Measurements from ENCODE around the gene CERS5. TPM values are rescaled to one million over a fixed set of nuclear protein-coding genes. Genes with fewer than 3 reads are reported as not detected.
A peak's percentile ranks its signal among the peaks of the same experiment; 100 is the strongest.

The CERS5 gene
- total RNA-seq (2014; rRNA removed; shearing (Covaris generic)), result 51.0 and 56.0 TPM in 2 replicates

- in situ Hi-C loops (cut with HindIII; ENCODE audit: low sequenced_read_pairs), result no loop called here
These were observed at the start of gene CERS5 for GRCh38 chr12:50167049-50167828. TSS of gene CERS5 (minus strand) at chr12:50167369. CDS start at chr12:50167297, 72 bp downstream.

GRCh38 chr12:50215033-50215432, 47.9 kb upstream of the CERS5 start:
- in situ Hi-C loops (cut with HindIII; ENCODE audit: low sequenced_read_pairs), result no loop called here
- no peak for DNase-seq (ENCODE audit: low spot score)

More at GRCh38 chr12:50167049-50167828, at the start of gene CERS5:
- DNase-seq (ENCODE audit: low spot score), result peak; percentile 96

GRCh38 chr12:50214018-50214417, 46.8 kb upstream of the CERS5 start:
- no peak for DNase-seq (ENCODE audit: low spot score)
- in situ Hi-C loops (cut with HindIII; ENCODE audit: low sequenced_read_pairs), result no loop called here

- in situ Hi-C loops (cut with HindIII; ENCODE audit: low sequenced_read_pairs), result no loop called here
- DNase-seq (ENCODE audit: low spot score), result no peak
These were observed 46.3 kb upstream of the CERS5 start for GRCh38 chr12:50213439-50213838.

GRCh38 chr12:50212071-50212467, 44.9 kb upstream of the CERS5 start:
- in situ Hi-C loops (cut with HindIII; ENCODE audit: low sequenced_read_pairs), result no loop called here
- DNase-seq (ENCODE audit: low spot score), result no peak

- in situ Hi-C loops (cut with HindIII; ENCODE audit: low sequenced_read_pairs), result no loop called here
These were observed 44.4 kb upstream of the CERS5 start for GRCh38 chr12:50211392-50212070.

GRCh38 chr12:50207424-50207823, 40.3 kb upstream of the CERS5 start:
- DNase-seq (ENCODE audit: low spot score), result no peak
- in situ Hi-C loops (cut with HindIII; ENCODE audit: low sequenced_read_pairs), result no loop called here

More at GRCh38 chr12:50211392-50212070, 44.4 kb upstream of the CERS5 start:
- DNase-seq (ENCODE audit: low spot score), result no peak

- DNase-seq (ENCODE audit: low spot score), result no peak
- in situ Hi-C loops (cut with HindIII; ENCODE audit: low sequenced_read_pairs), result no loop called here
These were observed 38.5 kb upstream of the CERS5 start for GRCh38 chr12:50205648-50206047.

- DNase-seq (ENCODE audit: low spot score), result no peak
- in situ Hi-C loops (cut with HindIII; ENCODE audit: low sequenced_read_pairs), result no loop called here
These were observed 36.5 kb upstream of the CERS5 start for GRCh38 chr12:50203691-50204090.

GRCh38 chr12:50201987-50202521, 34.9 kb upstream of the CERS5 start:
- no peak for DNase-seq (ENCODE audit: low spot score)
- in situ Hi-C loops (cut with HindIII; ENCODE audit: low sequenced_read_pairs), result no loop called here

- in situ Hi-C loops (cut with HindIII; ENCODE audit: low sequenced_read_pairs), result no loop called here
- DNase-seq (ENCODE audit: low spot score), result peak; percentile 59
These were observed 33.5 kb upstream of the CERS5 start for GRCh38 chr12:50200552-50201273.

- in situ Hi-C loops (cut with HindIII; ENCODE audit: low sequenced_read_pairs), result no loop called here
- DNase-seq (ENCODE audit: low spot score), result no peak
These were observed 31.7 kb upstream of the CERS5 start for GRCh38 chr12:50198829-50199228.

GRCh38 chr12:50197297-50197727, 30.1 kb upstream of the CERS5 start:
- in situ Hi-C loops (cut with HindIII; ENCODE audit: low sequenced_read_pairs), result no loop called here
- DNase-seq (ENCODE audit: low spot score), result no peak

- in situ Hi-C loops (cut with HindIII; ENCODE audit: low sequenced_read_pairs), result no loop called here
These were observed 29.4 kb upstream of the CERS5 start for GRCh38 chr12:50196537-50196936.

GRCh38 chr12:50195832-50196231, 28.7 kb upstream of the CERS5 start:
- in situ Hi-C loops (cut with HindIII; ENCODE audit: low sequenced_read_pairs), result no loop called here

More at GRCh38 chr12:50196537-50196936, 29.4 kb upstream of the CERS5 start:
- DNase-seq (ENCODE audit: low spot score), result no peak

GRCh38 chr12:50192908-50193307, 25.7 kb upstream of the CERS5 start:
- in situ Hi-C loops (cut with HindIII; ENCODE audit: low sequenced_read_pairs), result no loop called here
- no peak for DNase-seq (ENCODE audit: low spot score)

More at GRCh38 chr12:50195832-50196231, 28.7 kb upstream of the CERS5 start:
- no peak for DNase-seq (ENCODE audit: low spot score)

GRCh38 chr12:50192236-50192635, 25.1 kb upstream of the CERS5 start:
- no peak for DNase-seq (ENCODE audit: low spot score)
- in situ Hi-C loops (cut with HindIII; ENCODE audit: low sequenced_read_pairs), result no loop called here

GRCh38 chr12:50190859-50191258, 23.7 kb upstream of the CERS5 start:
- no peak for DNase-seq (ENCODE audit: low spot score)
- in situ Hi-C loops (cut with HindIII; ENCODE audit: low sequenced_read_pairs), result no loop called here

GRCh38 chr12:50188875-50189575, 21.9 kb upstream of the CERS5 start:
- in situ Hi-C loops (cut with HindIII; ENCODE audit: low sequenced_read_pairs), result no loop called here
- DNase-seq (ENCODE audit: low spot score), result no peak

All from G401 (cell line).